AG09309 (cell line): Measurements from ENCODE around the gene ALDH4A1.

Source experiments
- DNase-seq: peaks from one replicate; pipeline ENCODE4 v3.0.0-alpha.2; 2010; ENCODE audit warnings: low read depth
- H3K4me3 ChIP-seq: 2 replicates; pipeline ENCODE4 v1.5.1; 2011; ENCODE audit warnings: mild to moderate bottlenecking, low read depth, low read length, moderate library complexity; ENCODE audit not compliant: control insufficient read depth
- TF ChIP-seq, protein P1 (sequence below): IDR thresholded peaks from 2 replicates; pipeline ENCODE4 v1.5.1; 2011; ENCODE audit warnings: mild to moderate bottlenecking, low read depth, low read length, inconsistent platforms; ENCODE audit not compliant: insufficient read depth, control insufficient read depth; ENCODE audit errors: missing control alignments

ALDH4A1 gene

DNA sequence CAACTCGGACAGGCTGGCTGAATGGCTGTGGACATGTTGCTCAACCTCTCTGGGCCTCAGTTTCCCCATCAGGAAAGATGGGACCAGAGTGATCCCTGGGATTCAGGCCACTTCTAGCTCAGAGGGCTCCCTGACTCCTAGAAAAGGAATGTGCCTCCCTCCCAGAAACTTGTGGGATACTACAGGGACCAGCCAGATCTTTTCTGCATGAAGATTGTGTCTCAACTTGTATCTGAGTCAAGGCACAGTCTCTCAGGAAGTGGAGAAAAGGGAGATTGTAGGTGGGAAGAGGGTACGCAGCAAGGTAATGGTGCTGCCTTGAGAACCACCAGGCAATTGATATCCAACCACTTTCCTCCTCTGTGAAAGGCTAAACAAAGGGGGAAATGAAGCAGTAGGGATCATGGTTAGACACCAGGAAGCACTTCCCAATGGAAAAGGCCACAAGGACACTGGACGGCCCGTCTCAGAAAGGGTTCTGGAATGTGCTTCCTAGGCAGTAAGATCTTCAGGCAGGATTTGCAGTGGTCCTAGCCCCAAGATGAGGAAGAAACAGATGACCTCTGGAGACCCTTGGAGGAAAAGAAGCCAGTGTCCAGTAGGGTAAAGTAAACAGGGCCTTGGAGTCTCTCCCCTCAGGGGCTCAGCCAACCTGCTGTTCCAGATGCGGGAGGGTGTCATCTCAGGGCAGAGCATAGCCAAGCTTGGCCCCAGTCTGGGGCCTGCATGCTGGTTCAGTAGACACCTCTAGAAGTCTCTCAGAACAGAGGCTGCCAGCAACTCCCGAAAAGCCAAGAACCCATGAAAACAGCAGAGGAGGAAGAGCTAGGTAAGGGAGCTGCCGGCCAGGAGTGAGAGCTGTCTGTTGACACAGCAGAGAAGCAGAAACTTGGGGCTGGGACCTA, 37.3 kb upstream of the ALDH4A1 start:
- DNase-seq, result no peak
- TF ChIP-seq, protein P1, sequence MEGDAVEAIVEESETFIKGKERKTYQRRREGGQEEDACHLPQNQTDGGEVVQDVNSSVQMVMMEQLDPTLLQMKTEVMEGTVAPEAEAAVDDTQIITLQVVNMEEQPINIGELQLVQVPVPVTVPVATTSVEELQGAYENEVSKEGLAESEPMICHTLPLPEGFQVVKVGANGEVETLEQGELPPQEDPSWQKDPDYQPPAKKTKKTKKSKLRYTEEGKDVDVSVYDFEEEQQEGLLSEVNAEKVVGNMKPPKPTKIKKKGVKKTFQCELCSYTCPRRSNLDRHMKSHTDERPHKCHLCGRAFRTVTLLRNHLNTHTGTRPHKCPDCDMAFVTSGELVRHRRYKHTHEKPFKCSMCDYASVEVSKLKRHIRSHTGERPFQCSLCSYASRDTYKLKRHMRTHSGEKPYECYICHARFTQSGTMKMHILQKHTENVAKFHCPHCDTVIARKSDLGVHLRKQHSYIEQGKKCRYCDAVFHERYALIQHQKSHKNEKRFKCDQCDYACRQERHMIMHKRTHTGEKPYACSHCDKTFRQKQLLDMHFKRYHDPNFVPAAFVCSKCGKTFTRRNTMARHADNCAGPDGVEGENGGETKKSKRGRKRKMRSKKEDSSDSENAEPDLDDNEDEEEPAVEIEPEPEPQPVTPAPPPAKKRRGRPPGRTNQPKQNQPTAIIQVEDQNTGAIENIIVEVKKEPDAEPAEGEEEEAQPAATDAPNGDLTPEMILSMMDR, result no peak
- H3K4me3 ChIP-seq, result no peak overlapping the region

GRCh38 chr1:18938707-18939070, 36.3 kb upstream of the ALDH4A1 start:
- TF ChIP-seq, protein P1, result no peak
- DNase-seq, result no peak
- H3K4me3 ChIP-seq, result no peak overlapping the region

DNA sequence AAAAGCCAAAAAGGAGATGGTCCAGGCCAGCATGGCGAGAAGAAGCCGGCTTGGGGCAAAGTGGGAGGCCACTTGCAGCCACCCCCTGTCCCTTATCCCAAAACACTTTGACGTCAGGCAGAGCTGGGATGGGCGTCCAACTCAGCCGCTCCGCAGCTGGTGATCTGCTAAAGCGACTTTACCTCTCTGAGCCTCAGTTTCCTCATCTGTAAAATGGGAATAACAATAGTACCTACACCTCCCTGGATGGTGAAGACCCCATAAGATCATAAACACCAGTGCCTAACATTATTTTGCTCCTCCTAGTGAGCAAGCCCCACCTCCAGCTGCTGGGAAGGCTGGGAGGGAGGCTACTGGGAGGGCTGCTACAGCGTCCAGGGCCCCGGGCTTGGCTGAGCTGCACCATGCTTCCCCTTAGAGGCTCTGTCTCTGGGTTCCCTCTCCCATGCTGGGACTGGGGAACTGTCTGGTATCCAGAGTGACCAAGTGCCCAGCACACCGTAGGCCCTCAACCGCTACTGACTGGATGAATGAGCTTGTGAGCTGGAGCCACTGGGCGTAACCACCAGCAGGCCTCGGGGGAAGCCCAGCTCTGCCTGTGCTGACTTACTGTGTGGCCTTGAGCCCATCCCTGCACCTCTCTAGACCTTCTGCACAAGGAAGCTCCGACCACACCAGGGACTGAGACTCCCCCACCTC, 35.8 kb upstream of the ALDH4A1 start:
- no peak for DNase-seq
- H3K4me3 ChIP-seq, result no peak overlapping the region
- TF ChIP-seq, protein P1, result no peak

- DNase-seq, result no peak
- TF ChIP-seq, protein P1, result no peak
- H3K4me3 ChIP-seq, result no peak overlapping the region
Measured at GRCh38 chr1:18937539-18937938, 35.2 kb upstream of the ALDH4A1 start.

- TF ChIP-seq, protein P1, result no peak
- no peak overlapping the region for H3K4me3 ChIP-seq
- no peak for DNase-seq
Measured at GRCh38 chr1:18936814-18937481, 34.6 kb upstream of the ALDH4A1 start.

- no peak overlapping the region for H3K4me3 ChIP-seq
- no peak for DNase-seq
- TF ChIP-seq, protein P1, result no peak
Measured at GRCh38 chr1:18936471-18936813, 34.1 kb upstream of the ALDH4A1 start.
